ENCODE results near the gene UNC5B. TPM values are rescaled to one million over a fixed set of nuclear protein-coding genes. Genes with fewer than 3 reads are reported as not detected.

Gene UNC5B
- total RNA-seq, 1 experiment from 2014 or later = 9.9 TPM

DNA sequence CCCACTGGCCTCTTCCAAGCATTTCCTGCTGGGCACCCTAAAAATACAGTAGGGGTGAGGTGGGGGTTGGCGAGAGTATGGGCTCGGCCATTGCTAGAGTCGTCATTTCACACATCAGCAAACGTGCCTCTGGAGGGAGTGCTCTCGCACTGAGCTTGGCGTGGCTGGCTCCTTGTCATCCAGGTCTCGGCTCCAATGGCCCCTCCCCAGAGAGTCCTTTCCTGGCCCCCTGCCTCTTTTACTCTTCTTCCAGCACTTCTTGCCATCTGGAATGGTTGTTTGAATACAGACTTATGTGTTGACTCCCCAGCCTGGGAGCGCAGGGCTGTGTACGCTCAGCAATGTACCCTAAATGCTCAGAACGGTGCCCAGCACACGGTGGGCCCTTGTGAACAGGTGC lies 18.8 kb downstream of the UNC5B start:
- H3K36me3 ChIP-seq (ENCODE audit: insufficient read depth, low read length, poor library complexity, severe bottlenecking) = no peaks in the 10 kb centered on the region
- H3K4me1 ChIP-seq (ENCODE audit: insufficient read depth, low read length, poor library complexity, severe bottlenecking) = peaks cover 17% of the 10 kb centered on the region
- no peak overlapping the region for H3K4me3 ChIP-seq (ENCODE audit: low read depth, low read length, poor library complexity, severe bottlenecking)
- BruUV-seq (replicated peaks) = no TSS peak
- no peaks in the 10 kb centered on the region for H3K27me3 ChIP-seq (replicated peaks; ENCODE audit: insufficient read depth, low read depth, low read length, poor library complexity)
- ChIA-PET POLR2A (ENCODE audit: low non-redundant PET) (no interaction called here), CTCF (interaction anchor here (0.7 kb wide), 1 partner anchor 671 kb away, joined by 4 read pairs; no protein-coding TSS in a partner anchor)
- intact Hi-C loops (cut with micrococcal nuclease; ENCODE audit: unreplicated experiment) = no loop called here
- no peak for DNase-seq (ENCODE audit: low spot score)
- H3K9me3 ChIP-seq (ENCODE audit: low read depth, low read length, poor library complexity, severe bottlenecking) = no peaks in the 10 kb centered on the region
- H3K27ac ChIP-seq (ENCODE audit: low read depth, low read length, poor library complexity, severe bottlenecking) = no peak overlapping the region
- TF ChIP-seq CTCF (conservative IDR thresholded peaks at IDR 0.05; ENCODE audit: low read depth, low read length) = no peak
- TF ChIP-seq EZH2 (IDR thresholded peaks at IDR 0.05; ENCODE audit: borderline replicate concordance, low read depth, low read length, poor library complexity, severe bottlenecking) = no peak

DNA sequence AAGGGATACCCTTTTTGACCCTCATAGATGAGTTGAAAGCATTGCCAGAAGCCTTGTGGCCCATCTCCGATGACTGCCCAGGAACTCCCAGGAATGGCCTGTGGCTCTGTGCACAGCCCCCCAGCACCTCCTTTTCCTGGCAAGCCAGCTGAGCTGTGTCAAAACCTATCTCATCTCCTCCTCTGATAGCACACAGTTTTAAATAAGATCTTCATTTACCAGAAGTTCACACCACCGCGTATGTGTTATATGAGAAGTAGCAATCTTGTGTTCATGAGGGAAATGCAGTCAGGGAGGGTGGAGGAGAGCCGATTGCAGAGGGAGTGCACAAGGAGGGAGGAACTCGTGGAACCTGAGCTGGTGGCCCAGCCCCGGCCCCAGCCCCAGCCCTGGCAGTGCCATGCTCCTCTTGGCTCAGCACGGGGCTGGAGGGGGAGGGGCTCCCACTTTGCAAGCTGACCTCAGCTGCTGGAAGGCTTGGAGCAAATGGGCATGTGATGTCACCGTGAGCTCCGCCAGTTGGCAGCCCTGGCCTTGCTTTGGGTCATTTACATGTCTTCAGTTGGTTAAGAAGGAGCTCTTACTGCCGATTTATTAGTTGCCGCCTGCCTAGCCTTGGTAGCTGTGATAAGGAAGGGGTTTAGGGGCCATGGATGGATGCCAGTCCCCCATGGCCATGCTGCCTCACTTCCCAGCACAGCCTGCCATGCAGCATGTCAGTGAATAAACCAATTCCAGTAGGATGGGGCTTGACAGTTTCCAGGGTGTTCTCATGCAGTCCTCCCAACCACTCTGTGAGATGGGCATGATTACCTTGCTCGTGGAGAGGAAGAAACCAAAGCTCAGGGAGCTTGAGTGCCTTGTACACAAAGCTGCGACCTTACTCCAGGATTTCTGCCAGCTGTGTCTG lies 20.0 kb downstream of the UNC5B start:
- POLR2A ChIA-PET (ENCODE audit: low non-redundant PET) = no interaction called here
- H3K27ac ChIP-seq (ENCODE audit: low read depth, low read length, poor library complexity, severe bottlenecking) = no peak overlapping the region

GRCh38 chr10:71233482-71233892 lies 21.1 kb downstream of the UNC5B start:
- no peak overlapping the region for H3K27ac ChIP-seq (ENCODE audit: low read depth, low read length, poor library complexity, severe bottlenecking)
- H3K4me1 ChIP-seq (ENCODE audit: insufficient read depth, low read length, poor library complexity, severe bottlenecking) = peaks cover 27% of the 10 kb centered on the region
- ChIA-PET CTCF (interaction anchor here (0.5 kb wide), 1 partner anchor 81 kb away, joined by 10 read pairs; no protein-coding TSS in a partner anchor), POLR2A (ENCODE audit: low non-redundant PET) (no interaction called here)
- no TSS peak for BruUV-seq (replicated peaks)
- no peaks in the 10 kb centered on the region for H3K9me3 ChIP-seq (ENCODE audit: low read depth, low read length, poor library complexity, severe bottlenecking)
- intact Hi-C loops (cut with micrococcal nuclease; ENCODE audit: unreplicated experiment) = no loop called here
- no peak overlapping the region for H3K4me3 ChIP-seq (ENCODE audit: low read depth, low read length, poor library complexity, severe bottlenecking)
- H3K27me3 ChIP-seq (replicated peaks; ENCODE audit: insufficient read depth, low read depth, low read length, poor library complexity) = no peaks in the 10 kb centered on the region
- no peaks in the 10 kb centered on the region for H3K36me3 ChIP-seq (ENCODE audit: insufficient read depth, low read length, poor library complexity, severe bottlenecking)
- TF ChIP-seq EZH2 (IDR thresholded peaks at IDR 0.05; ENCODE audit: borderline replicate concordance, low read depth, low read length, poor library complexity, severe bottlenecking) = no peak
- TF ChIP-seq CTCF (conservative IDR thresholded peaks at IDR 0.05; ENCODE audit: low read depth, low read length) = no peak
- DNase-seq (ENCODE audit: low spot score) = no peak

More for the DNA sequence above, 20.0 kb downstream of the UNC5B start:
- Histone ChIP-seq H3K9me3 (ENCODE audit: low read depth, low read length, poor library complexity, severe bottlenecking) (no peaks in the 10 kb centered on the region), H3K27me3 (replicated peaks; ENCODE audit: insufficient read depth, low read depth, low read length, poor library complexity) (no peaks in the 10 kb centered on the region), H3K4me3 (ENCODE audit: low read depth, low read length, poor library complexity, severe bottlenecking) (no peak overlapping the region), H3K4me1 (ENCODE audit: insufficient read depth, low read length, poor library complexity, severe bottlenecking) (peaks cover 27% of the 10 kb centered on the region), H3K36me3 (ENCODE audit: insufficient read depth, low read length, poor library complexity, severe bottlenecking) (no peaks in the 10 kb centered on the region)
- BruUV-seq (replicated peaks) = no TSS peak
- DNase-seq (ENCODE audit: low spot score) = no peak
- CTCF ChIA-PET = interaction anchor here (0.5 to 0.7 kb wide), 2 partner anchors 82 to 672 kb away, joined by 4 to 10 read pairs; no protein-coding TSS in a partner anchor
- TF ChIP-seq CTCF (conservative IDR thresholded peaks at IDR 0.05; ENCODE audit: low read depth, low read length) (no peak), EZH2 (IDR thresholded peaks at IDR 0.05; ENCODE audit: borderline replicate concordance, low read depth, low read length, poor library complexity, severe bottlenecking) (no peak)
- intact Hi-C loops (cut with micrococcal nuclease; ENCODE audit: unreplicated experiment) = no loop called here

Data from A673 (cell line).